Dermis blood vessel endothelial cell (primary cell): Measurements from ENCODE around the gene EEF1A2. TPM values are rescaled to one million over a fixed set of nuclear protein-coding genes. Genes with fewer than 3 reads are reported as not detected.
"Not testable (repeated sequence)": the region's sequence is repeated elsewhere in the genome, so short reads cannot be mapped to it uniquely, and the experiment has no call there.

Experiments used
- DNase-seq: peaks from one replicate; pipeline ENCODE4 v3.0.0; 2010
- total RNA-seq: library from RNA; depleted of rRNA; stranded (reverse); fragments of >200 nt; gene quantifications from 2 replicates; pipeline ENCODE4 v1.2.3, GENCODE V29; 2014

EEF1A2 gene
- total RNA-seq, 1 donor from 2014 or later: 5.3 TPM

DNA sequence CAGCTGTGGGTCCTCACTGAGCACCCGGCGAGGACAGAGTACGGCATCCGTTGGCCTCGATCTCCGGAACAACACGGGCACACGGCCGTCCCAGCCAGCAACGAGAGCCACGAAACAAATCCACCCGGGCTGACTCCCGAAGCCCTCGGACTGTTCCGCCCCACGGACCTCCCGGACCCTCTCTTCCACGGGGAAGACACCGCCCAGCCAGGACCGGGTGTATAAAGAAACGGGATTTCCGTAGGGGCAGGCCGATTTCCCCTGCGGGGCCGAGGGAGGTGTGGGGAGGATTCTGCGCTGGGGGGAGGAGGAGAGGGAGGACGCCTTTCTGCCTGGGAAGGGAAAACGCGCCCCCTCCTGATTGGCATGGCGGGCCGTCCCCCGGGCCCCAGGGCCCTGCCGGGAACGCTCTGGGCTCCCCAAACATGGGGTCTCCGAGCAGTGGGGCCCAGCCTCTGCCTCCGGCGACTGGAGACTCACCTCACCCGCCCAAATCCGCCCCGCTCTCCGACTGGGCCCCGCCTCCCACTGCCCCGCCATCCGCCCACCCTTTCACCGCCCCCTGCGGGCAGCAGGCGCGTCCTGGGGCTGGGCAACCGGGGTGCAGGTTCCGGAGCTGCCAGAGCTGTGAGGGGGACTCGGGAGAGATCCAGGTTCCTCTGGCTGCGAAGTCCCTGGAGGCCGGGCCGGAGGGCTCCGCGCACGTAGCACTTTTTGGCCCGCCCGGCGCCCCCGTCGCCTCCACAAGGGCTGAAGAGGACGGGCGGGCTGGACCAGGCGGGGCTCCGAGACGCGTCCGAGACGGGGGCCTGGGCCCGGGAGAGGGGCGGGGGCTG, 21.0 kb upstream of the EEF1A2 start:
- peak; percentile 50 for DNase-seq

DNA sequence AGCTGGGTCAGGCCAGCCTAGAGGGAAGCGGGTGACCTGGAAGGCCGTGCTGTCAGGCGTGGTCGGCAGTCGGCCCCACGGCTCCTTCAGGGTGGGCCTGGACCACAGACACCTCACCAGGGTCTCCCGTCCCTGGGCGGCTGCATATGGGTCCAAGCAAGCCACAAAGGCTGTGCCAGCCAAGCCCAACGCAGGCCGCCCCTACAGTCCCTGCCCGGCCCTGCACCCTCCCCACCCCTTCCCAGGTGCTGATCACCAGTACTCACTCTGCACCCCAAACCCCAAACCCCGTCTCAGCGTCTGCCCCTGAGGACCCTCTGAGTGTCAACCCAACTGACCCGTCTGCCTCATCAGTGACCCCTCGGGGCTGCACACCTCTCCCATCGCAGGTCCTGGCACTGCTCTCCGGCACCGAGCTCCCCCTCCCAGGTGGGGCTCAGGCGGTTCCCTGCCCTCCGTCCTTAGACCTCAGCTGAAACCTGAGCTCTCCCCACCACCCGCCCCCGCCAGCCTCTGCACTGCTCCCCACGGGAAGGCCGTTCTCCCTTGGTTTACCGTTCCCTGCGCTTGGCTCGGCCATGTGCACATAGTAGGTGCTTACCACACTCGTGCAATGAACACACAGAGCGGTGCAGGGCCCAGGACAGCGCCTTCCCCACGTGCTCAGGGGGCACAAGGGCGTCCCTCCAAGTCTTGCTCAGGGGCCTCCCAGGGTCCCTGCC, 20.2 kb upstream of the EEF1A2 start:
- DNase-seq: no peak

DNA sequence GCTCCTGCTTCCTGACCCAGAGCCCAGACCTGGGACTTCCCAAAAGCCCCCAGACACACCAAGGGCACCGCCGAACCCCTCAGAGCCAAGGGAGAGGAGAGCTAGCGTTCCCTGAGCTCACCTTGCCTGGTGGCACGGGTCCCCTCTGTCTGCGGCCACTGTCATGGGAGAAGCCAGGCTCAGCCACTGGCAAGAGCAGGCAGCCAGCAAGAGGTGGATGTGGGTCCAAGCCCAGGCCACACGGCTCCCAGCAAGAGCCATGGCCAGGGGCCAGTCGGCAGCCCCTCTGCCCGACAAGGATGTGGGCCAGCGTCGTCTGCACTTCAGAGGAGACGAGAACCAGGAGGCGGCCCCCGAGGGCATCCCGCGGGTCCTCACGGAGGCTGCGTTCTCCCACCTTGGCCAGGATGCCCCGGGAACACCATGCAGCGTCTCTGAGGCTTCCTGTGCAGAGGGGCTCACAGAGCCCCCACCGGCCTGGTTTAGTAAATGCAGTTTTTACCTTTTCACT, 19.5 kb upstream of the EEF1A2 start:
- no peak for DNase-seq

DNA sequence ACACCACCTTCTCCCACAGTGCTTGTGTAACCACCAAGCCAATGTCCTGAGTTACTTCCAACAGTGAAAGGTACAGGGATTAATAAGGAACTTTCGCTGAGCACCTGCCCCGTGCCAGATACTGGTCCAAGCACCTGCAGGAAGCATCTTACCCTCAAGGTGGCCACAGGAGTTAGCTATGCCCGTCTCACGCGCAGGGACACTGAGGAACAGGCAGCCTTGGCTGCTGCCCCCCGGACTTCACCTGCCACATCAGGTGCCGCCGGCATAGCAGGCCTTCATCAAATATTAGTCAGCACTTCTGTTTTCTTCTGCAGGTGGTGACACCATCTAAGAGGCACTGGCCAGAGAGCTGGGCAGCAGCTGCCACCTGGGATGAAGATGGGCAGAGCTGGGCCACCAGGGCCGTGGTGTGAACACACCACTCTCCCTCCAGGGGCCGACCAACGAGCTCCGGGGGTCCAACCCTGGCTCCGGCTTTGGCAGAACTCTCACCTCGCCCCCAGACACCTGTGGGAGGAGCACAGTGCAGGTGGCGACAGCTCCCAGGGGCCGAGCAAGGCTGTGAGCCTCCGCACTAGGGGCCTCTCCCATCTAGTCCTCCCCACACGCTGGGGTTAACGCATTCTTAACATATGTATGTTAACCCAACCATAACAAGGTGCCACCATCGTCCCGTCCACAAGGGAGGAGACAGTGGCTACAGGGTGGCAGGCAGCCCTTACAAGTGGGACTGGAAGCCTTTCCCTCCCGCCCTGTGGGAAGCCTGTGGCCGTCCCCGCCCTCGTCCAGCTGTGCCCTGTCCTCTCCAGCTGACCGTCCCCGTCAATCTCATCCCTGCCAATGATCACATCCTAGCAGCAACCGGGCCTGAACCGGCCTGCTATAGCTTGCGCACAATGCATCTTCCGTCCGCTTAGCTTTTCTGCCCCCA, 18.8 kb upstream of the EEF1A2 start:
- no peak for DNase-seq

DNA sequence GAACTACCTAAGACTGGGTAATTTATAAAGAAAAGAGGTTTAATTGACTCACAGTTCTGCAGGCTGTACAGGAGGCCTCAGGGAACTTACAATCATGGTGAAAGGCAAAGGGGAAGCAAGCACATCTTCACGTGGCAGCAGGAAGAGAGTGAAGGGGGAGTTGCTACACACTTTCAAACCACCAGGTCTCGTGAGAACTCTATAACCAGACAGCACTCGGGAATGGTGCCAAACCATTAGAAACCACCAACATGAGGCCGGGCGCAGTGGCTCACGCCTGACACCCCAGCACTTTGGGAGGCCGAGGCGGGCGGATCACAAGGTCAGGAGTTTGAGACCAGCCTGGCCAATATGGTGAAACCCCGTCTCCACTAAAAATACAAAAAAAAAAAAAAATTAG, 15.6 kb upstream of the EEF1A2 start:
- DNase-seq: not testable (repeated sequence)

DNA sequence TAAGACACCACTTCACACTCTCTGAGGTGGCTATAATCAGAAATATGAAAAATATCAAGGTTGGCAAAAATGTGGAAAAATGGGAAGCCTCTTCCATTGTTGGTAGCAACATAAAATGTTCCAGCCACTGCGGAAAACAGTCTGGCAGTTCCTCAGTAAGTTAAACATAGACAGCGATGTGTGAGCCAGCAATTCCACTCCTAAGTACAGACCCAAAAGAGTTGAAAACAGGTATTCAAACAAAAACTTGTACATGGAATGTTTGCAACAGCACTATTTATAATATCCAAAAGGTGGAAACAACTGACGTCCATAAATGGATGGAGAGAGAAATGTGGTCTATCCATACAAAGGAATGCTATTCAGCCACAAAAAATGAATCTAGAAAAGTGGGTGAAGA, 14.3 kb upstream of the EEF1A2 start:
- DNase-seq: no peak

DNA sequence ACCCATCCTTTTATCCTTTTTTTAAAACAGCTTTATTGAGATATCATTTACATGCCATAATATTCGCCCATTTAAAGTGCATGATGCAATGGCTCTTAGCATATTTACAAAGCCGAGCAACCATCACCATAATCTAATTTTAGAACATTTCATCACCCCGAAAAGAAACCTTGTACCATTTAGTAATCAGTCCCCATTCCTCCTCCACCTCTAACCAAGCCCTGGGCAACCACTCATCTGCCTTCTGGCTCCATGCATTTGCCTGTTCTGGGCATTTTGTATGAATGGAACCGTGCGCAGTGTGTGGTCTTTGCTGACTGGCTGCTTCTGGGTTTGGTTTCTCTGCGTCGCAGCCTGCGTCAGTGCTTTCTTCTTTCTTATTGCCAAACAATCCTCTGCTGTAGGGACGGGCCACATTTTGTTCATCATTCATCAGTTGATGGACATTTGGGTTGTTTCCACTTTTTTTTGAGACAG, 10.2 kb upstream of the EEF1A2 start:
- no peak for DNase-seq

DNA sequence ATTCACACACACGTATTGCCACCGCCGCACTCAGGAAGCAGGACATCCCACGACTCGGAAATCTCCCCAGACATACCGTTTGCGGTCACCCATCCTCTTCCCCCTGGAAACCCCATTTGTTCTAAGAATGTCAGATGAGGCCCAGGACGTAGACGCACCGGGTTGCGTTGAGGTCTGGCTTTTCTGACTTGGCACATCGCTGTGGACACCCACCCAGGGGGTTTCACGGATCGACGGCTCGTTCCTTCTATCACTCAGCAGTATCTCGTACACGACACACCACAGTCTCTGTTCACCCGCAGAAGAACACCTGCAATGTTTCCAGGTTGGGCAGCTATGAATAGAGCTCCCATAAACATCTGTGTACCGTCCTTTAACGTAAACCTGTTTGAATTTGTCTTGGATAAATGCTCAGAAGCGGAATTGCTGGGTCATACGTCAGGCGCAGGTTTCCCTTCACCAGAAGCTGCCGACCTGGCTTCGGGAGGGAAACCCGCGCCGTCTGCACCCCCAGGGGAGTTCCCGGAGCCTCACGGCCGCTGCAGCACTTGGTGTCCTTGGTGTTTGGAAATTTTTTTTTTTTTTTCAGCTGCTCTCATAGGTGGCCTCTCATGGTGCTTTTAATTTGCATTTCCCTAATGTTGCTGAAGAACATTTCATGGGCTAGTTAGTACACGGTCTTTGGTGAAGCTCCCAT, 9.3 kb upstream of the EEF1A2 start:
- DNase-seq: no peak

DNA sequence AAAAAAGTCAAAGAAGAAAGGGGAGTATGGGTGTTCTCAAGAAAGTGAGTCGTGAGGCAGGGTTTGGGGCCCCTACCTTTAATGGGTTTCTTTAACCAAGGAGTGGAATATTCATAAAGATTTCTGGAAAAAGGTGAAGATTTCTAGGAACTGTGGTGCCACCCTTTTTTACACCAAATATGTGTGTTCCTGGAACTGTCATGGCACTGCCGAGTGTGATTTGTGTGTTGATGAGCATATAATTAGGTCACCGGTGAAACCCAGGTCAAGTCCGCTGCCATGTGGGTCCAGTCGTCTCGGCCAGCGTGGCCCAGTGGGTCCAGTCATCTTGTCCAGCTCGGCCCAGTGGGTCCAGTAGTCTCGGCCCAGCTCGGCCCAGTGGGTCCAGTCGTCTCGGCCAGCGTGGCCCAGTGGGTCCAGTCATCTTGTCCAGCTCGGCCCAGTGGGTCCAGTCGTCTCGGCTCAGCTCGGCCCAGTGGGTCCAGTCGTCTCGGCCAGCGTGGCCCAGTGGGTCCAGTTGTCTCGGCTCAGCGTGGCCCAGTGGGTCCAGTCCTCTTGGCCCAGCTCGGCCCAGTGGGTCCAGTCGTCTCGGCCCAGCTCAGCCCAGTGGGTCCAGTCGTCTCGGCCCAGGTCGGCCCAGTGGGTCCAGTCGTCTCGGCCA, 8.3 kb upstream of the EEF1A2 start:
- DNase-seq: no peak

DNA sequence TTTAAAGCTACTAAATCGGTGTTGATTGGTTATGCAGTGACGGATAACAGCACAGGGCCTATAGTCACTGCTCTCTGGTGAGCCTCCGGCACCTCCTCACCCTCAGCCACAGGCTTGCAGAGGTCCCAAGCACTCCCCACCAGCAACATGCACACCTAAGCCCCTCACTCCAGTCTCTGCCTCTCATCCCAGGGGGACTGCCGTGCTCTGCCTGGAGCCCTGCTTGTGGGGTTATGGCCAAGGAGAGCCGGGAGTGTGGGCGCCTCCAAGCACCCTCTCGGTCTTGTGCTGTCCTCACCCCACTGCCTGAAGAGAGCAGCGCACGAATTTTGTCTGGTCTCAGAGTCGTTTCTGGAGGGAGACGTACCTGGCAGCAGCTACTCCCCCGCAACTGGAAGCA, 6.8 kb upstream of the EEF1A2 start:
- DNase-seq: no peak

DNA sequence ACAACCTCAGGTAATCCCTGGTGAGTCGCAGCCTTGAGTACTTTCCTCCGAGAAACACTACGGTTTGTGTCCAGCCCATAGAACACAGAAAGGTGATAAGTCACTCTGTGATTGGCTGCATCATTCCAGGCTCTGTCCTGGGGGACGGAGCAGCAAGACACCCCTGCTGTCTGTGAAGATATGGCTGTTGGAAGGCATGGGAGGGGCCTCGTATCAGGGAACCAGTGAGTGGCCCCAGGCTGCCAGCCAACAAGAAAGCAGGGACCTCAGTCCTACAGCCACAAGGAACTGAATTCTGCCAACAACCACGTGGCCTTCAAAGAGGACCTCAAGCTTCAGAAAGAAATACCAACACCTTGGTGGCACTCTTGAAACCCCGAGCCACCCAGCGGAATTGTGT, 6.4 kb upstream of the EEF1A2 start:
- DNase-seq: no peak

DNA sequence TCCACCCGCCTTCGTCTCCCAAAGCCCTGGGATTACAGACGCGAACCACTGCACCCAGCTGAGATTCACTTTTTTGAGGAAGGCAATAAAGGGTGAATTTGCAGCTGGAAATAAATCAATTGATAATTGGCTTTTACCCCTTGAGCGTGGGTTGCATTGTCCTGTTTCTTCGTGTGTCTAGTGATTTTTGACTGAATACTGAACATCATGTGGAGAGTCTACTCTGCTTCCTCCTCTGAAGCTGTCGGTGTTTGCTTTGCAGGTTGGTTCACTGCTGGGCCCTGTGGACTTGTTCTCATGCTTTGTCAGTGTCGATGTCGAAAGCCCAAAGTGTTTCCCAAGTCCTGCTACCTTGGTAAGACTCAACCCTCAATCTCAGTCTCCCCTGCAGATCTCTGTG, 5.8 kb upstream of the EEF1A2 start:
- no peak for DNase-seq

DNA sequence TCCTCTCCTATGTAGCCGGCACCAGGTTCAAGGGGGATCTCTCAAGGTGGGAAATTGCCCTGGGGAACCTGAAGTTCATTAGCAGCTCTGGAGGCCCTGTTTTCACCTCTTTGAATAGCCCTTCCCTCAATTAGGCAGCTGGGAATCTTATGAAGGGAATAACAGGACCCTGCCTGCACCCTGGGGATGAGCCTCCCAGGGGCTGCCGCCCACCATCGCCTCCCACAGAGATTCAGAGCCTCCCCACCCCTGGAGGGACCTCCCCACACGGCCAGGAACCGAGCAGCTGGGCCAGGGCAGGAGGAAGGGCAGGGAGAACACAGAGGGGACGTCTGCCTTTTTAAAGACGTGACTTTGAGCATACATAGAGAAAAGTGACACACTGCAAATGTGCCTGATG, 4.6 kb upstream of the EEF1A2 start:
- DNase-seq: no peak

DNA sequence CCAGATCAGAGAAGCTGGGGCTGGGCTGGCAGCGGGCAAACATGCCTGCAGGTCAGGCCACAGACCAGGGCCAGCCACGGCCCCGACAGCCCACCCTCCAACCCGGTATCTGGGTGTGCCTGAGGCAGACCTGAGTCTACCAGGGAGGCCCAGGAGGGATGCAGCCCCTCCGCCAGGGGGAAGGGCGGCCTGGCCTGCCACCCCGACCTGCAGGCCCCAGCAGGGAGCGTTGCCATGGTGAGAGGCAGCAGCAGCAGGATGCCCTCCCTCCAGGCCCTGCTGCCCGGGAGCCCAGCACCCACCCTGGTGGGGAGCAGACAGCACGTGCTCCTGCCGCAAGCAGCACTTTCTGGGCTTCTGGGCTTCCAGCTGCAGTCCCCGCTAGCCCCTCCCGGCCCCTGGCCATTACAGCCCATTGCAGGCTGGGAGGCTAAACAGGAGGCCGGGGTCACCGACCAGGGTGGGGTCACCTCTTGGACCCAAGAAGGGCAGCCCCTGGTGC, 3.8 kb upstream of the EEF1A2 start:
- no peak for DNase-seq

DNA sequence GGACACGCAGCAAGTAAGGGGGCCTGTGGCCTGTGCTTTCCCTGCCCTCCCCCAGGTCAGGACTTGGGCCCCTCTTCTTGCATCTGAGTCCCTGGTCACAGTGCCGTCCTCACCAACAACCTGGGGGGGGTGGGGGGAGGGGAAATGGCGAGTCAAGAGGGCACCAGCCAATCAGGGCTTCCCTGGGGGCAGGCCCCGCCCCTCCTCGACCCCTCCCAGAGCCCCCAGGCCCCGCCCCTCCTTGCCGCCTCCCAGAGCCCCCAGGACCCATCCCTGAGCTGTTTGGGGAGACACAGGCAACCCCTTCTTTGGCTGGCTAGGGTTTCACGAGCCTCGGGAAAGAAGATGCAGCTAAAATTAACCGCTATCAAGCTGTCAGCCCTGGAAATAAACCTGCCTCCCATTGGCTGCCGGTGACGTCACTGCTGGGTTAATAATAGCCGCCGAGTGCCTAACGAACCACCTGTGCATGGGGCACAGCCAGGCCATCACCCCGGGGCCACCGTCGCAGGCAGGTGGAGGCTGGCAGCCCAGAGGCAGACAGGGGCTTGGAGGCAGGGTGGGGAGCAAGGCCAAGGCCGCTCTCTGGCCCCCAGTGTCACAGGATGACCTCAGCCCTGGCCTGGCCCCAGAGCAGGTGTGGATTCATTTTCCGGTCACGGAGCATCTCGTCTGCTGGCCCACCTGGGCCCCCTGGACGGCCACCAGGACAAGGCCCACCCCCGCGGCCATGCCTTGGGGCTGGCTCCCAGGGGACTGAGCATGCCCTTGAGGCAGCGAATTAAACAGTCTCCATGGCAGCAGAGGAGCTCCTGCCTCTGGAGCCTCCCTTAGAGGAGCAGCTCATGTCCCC, 3.2 kb upstream of the EEF1A2 start:
- DNase-seq: peak; percentile 22

DNA sequence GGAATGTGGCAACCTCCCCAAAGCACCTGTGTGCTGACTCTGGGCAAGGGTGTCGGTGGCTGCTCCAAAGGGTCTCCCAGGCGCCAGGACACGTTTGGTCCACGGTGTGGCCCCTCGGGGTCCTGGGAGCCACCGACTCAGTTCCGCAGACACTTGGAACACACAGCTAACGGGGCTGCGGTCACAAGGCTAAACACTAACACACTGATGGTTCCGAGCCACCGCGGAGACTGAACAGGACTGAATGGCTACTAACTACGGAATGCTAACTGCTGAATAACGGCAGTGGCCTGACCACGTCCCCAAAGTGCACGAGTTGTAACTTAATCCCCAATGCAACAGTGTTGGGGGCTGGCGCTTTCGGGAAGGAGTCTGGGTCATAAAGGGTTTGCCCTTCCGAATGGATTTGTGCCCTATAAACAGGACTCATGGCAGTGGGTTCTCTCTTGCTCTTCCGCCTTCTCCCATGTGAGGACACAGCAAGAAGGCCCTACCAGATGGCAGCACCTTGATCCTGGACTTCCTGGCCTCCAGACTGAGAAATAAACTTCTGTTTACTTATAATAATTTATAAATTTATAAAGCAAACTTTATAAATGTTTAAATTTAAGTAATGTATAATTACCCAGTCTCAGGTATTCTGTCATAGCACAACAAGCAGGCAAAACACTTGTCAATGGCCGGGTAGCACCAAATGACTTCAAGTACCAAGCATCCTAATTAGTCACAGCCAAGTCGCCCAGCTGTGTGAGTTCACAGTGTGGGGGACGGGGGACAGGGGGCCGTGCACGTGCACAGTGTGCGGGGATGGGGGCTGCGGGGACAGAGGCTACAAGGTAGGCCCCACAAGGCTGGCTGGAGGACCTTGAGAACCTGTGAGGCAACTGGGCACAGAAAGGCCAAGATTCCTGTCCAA, 2.3 kb upstream of the EEF1A2 start:
- DNase-seq: no peak

DNA sequence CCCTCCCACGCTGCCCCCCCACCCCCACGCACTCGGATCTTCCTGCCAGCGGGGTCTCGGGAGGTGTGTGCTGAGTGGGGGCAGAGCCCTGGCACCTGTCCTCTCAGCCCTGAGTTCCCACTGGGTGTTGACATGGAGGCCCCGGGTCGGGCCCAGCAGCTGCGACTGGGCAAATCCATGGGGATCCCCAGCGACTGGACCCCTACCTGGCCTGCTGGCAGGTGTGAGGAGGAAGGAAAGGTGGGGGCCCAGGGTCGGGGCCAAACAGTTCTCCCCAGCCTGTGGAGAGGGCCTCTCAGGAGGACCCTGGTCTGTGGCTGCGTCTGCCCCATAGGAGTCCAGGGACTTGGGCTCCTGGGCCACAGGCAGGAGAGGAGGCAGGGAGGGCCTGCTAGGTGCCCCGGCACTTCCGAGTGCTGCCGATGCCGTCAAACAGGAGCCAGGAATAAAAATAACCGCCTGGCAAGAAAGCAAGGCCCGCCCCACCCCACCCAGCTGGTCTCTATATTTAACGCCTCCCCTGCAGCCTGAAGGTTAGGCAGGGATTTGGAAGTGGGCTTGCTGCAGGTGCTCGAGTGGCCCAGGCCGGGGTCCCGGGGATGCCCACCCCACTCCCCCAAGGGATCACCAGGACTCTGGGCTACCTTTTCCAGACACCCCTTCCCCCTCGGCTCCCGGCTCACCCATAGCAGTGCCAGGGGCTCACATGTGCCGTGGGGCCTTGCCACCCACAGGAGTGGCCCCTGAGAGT, 1.4 kb upstream of the EEF1A2 start:
- DNase-seq: no peak

DNA sequence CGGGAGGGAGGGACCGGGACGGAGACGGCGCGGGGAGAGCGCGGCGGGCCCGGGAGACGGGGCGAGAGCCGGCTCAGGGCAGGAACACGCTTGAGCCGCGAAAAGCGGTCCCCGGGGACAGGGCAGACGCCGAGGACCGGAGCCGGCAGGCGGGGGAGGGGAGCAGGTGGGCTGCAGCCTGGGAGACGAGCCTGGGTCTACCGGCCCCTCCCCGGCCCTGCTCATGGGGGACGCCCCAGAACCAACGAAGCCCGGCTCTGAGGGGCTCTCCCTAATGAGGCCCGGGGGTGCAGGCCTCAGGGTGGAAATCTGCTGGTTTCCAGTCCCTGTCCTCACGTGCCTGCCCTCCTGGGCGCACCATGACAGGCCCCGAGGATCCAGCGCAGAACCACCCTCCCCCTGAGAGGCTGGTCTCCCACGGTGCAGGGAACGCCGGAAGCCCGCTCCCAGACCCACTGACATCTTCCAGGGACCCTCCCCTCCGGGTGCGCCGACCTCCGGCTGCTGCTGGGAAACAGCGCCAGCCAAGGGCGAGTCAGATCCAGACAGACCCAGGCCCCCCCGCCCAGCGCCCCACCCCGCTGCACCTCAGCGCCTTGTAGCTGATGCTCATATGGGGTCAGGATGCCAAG, 571 bp upstream of the EEF1A2 start:
- no peak for DNase-seq
